CD4-positive, alpha-beta T cell treated with Interleukin-1 beta for 1 hour (primary cell): Measurements from ENCODE around the gene CCDC122.

ENCODE experiments used
- DNase-seq, 2 donors: peaks; one replicate each; pipeline ENCODE4 v3.0.0-alpha.2; 2020 to 2022

Gene CCDC122

GRCh38 chr13:43878892-43879754 lies at the start of gene CCDC122:
Gene CCDC122 (minus strand): TSS chr13:43879740. CDS start chr13:43869376, 10,364 bp downstream.
- peak; percentile 80 to 85 for DNase-seq

- peak in 1 of 2 donors; percentile 2 for DNase-seq
Observed at GRCh38 chr13:43924549-43925245, 45.2 kb upstream of the CCDC122 start.

- no peak for DNase-seq
Observed at GRCh38 chr13:43920965-43921674, 41.6 kb upstream of the CCDC122 start.

DNA sequence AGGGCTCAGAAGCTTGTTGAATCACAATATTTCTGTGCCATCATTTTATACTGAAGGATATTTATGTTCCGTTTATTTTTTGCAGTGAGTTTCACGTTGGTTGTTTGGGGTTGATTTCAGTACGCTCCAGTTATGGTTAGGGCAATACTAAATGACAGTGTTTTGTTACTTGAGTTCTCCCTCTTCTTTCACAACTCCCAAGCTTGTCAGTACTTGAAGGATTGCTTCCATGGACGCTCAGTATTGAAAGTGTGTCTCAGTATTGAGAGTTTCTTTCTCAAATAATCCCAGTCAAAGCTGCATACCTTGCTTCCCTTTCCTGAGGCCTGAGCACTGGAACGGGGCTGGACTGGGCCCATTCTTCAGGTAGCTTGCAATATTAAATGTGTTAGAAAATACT lies 39.1 kb upstream of the CCDC122 start:
- no peak for DNase-seq

GRCh38 chr13:43916828-43917227 lies 37.3 kb upstream of the CCDC122 start:
- no peak for DNase-seq

DNA sequence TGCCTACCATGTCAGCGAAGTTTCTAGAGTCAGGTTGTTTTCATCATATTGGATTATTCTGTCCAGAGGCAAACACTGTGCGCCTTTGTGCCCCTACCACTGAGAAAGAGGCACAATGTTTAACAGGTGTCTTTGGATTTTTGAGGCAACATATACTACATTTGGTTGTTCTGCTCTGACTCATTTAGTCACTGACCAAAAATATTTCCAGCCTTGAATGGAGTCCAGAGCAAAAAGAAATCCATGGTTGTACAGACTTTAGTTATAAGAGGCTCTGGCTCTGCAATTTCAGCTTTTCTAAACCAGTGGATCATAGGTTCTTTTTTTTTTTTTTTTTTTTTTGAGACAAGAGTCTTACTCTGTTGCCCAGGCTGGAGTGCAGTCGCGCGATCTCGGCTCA lies 35.9 kb upstream of the CCDC122 start:
- DNase-seq: no peak

DNA sequence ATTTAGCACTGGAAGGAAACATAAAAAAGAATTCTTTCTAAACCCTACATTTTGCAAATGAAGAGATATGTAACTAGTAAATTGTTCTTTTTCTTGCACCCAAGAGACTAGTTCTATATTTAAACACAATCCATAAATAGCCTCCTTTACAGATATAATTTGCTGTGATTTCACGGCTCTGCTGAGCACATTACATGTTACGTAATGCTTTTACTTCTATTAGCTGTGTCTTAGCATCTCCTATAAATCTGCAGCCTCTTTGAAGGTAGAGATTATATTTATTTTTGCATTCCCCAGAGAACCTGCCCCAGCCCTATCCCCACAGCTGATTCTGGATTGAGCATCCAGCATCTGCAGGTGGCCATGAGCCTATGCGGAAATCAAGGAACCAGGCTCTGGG lies 32.3 kb upstream of the CCDC122 start:
- no peak for DNase-seq

DNA sequence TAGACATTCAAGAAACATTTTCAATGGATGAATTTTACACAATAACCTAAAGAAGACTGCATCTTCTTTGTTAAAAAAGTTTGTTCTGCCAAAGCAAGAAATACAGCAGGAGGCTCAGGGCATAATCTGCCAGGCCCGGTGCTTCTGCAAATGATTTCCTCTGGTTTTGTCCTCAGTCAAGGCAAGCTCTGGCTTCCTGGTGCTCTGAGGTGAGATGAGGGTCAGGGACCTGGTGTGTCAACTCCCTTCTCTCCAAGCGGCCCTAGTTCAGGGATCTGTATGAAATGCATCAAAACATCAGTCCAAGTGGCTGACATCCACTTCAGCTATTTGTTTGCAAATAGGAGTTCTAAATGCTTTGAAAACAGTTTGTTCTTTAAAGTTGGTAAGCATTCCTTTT lies 31.7 kb upstream of the CCDC122 start:
- DNase-seq: no peak

GRCh38 chr13:43910856-43911255 lies 31.3 kb upstream of the CCDC122 start:
- no peak for DNase-seq

GRCh38 chr13:43908156-43909126 lies 28.9 kb upstream of the CCDC122 start:
- peak in 1 of 2 donors; percentile 27 for DNase-seq

DNA sequence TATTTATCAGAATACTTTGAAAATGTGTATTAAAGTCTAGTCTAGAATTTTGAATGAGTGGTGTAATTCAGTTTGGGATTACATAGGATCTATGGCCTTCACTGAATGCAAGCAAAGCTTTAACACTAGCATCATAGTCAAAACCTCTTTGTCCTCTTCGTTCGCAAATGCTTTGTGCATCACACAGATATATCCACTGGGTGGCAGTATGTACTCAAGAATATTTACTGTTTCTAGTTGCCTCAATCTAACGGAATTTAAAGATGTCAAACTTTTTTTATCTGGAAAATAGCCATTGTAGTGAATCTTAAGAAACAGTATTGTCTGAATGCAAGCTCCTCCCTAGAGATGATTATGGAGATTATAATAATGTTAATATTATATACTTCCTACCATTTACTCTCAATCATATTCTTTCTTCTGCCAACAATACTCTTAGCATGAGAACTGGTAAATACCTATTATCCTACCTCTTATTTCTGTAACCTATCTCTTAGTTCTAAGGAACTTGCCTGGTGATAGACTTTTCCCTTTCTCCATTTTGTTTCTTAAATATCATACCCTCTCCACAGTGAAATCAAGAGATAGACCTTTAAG lies 26.0 kb upstream of the CCDC122 start:
- DNase-seq: peak; percentile 6 to 70

- DNase-seq: no peak
Observed at GRCh38 chr13:43895940-43896339, 16.4 kb upstream of the CCDC122 start.

GRCh38 chr13:43894438-43894837 lies 14.9 kb upstream of the CCDC122 start:
- no peak for DNase-seq

DNA sequence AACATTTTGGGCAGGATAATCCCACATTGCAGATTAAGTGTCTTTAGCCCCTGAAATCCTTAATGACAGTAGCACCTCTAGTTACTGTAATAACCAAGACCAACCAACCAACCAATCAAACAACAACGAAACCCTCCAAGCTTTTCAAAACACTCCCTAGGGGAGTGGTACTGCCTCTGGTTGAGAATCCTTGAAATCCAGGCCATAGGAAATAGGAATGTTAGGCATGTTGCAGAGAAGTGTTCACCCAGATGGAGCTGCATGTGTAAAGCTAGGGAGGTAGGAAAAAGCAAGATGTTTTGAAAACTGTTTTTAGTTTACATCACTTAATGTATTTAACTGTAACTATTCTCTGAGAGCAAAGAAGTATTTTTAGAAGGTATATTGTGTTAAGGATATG lies 4.7 kb upstream of the CCDC122 start:
- no peak for DNase-seq

DNA sequence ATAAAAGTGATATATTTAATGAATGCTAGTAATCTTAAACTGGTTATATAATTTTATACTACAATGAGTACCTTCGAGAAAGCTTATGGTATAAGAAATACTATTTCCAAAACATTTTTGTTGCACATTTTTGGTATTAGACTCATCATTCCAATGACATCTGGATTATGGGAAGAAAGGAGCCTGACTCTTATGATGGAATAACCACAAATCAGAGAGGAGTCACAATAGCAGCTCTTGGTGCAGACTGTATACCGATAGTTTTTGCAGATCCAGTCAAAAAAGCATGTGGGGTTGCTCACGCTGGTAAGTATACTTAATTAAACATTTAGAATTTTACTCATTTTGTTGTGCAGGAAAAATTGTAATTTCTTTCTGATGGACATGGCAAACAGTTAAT lies 4.1 kb upstream of the CCDC122 start:
- DNase-seq: no peak

GRCh38 chr13:43881580-43881979 lies 2.0 kb upstream of the CCDC122 start:
- DNase-seq: no peak

DNA sequence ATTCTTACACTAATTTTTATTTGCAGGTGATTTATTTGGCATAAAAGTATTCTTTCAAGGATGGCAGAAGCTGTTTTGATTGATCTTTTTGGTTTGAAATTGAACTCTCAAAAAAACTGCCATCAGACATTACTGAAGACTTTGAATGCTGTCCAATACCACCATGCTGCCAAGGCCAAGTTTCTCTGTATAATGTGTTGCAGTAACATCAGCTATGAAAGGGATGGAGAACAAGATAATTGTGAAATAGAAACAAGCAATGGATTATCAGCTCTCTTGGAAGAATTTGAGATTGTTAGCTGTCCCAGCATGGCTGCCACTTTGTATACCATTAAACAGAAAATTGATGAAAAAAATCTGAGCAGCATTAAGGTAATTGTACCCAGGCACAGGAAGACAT lies 1.4 kb upstream of the CCDC122 start:
- DNase-seq: no peak

GRCh38 chr13:43880214-43880855 lies 795 bp upstream of the CCDC122 start:
- no peak for DNase-seq

DNA sequence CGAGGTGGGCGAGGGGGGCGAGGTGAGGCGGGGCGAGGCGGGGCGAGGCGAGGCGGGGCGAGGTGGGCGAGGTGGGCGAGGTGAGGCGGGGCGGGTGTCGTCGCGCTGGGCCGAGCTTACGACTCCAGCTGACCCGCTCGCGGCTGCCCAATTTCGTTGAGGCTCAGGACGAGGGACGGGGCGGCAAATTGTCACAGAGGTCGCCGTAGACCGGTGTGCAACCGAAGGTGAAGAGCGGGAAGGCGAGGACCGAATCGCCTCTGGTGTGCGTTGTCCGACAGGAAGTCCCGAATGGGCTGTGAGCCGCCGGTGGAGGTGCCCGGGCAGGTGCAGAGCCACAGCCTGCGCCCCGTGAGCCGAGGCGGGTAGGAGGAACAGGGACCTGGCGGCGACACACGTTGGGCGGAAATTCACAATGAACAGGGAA lies 228 bp upstream of the CCDC122 start, which contains the start of gene LACC1:
Gene LACC1 (plus strand): TSS at position 150 of the 427 bp plus-strand sequence. CDS start 1,082 bp downstream, outside the sequence.
- peak; percentile 38 to 44 for DNase-seq

DNA sequence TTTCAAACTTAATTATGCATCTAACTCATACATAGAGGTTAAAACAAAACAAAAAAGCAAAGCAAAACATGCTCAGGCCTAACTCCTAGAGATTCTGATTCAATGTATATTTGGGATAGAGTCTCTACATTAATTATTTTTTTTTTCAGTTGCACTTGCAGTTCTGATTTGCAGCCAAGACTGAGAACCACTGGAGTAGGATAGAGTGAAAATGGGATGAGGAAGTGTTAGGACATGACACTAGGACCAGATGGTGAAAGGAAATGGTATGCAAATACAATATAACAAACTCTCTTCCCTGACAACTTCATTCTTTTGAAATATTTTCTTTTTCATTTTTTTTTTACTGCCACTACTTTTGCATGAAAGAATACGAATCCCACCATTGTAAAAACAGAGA lies 1.8 kb downstream of the CCDC122 start:
- DNase-seq: no peak

GRCh38 chr13:43877326-43877725 lies 2.2 kb downstream of the CCDC122 start:
- DNase-seq: no peak
